HepG2 (cell line): ENCODE data around the gene PSPH. TPM values are rescaled to one million over a fixed set of nuclear protein-coding genes. Genes with fewer than 3 reads are reported as not detected.
"Not testable (repeated sequence)": the region's sequence is repeated elsewhere in the genome, so short reads cannot be mapped to it uniquely, and the experiment has no call there.

Experiments
- ATAC-seq: fragments of 200-7000 bp; cut with Tn5 transposase; 3 replicates; pipeline ENCODE4 v1.9.1; 2020; ENCODE audit warnings: mild to moderate bottlenecking, moderate library complexity
- BruUV-seq: library from RNA; stranded (reverse); fragments of 400-500 nt; replicated peaks from 2 replicates; lab custom pipeline; 2021; lab: Mats Ljungman, UMichigan
- CTCF ChIA-PET: fragments of 300-600 bp; formaldehyde crosslinking; extraction: SDS; loops from one replicate; lab custom pipeline; 2021; ENCODE audit warnings: low total read pairs, inconsistent platforms, low intra/inter-chr PET ratio; lab: Yijun Ruan, JAX
- POLR2A ChIA-PET: fragments of 350-600 bp; sonication (Branson Sonifier 250); formaldehyde crosslinking; loops from one replicate; lab custom pipeline; 2020; ENCODE audit warnings: antibody characterized with exemption, inconsistent platforms; lab: Yijun Ruan, JAX
- DNase-seq: peaks from one replicate; pipeline ENCODE4 v3.0.0-alpha.2; 2015; ENCODE audit warnings: low spot score
- FAIRE-seq: peaks from 3 replicates; lab custom pipeline; 2011; peaks lifted over from hg19 to GRCh38; lab: Jason Lieb, UNC
- H2AFZ ChIP-seq: one replicate; pipeline ENCODE4 v1.6.1; 2011; ENCODE audit warnings: low read length, inconsistent platforms
- H3K27ac ChIP-seq: fragments of 300-600 bp; 3 replicates; pipeline ENCODE4 v1.8.0; 2011; ENCODE audit warnings: mixed run types, mild to moderate bottlenecking, mixed read lengths, low read length, inconsistent platforms; ENCODE audit not compliant: insufficient read depth; ENCODE audit errors: extremely low read length
- H3K27me3 ChIP-seq, 2 experiments: fragments of 200-600 bp in 1 of 2; 2 replicates in 1 of 2; 3 replicates in 1 of 2; pipeline versions ENCODE4 v1.6.0 to v1.8.0; 2011; ENCODE audit warnings: low read length in 2 of 2, mild to moderate bottlenecking in 2 of 2, moderate library complexity in 2 of 2, inconsistent platforms in 1 of 2; ENCODE audit not compliant: insufficient read depth in 2 of 2, control insufficient read depth in 1 of 2
- H3K36me3 ChIP-seq, 2 experiments: fragments of 200-600 bp in 1 of 2; replicated peaks in 1 of 2; 2 replicates in 1 of 2; 3 replicates in 1 of 2; pipeline versions ENCODE4 v1.5.1 to v1.8.0; 2011; ENCODE audit warnings: low read length in 2 of 2, inconsistent platforms in 1 of 2; ENCODE audit not compliant: insufficient read depth in 2 of 2, control insufficient read depth in 1 of 2
- H3K4me1 ChIP-seq: 2 replicates; pipeline ENCODE4 v1.5.1; 2012; ENCODE audit warnings: low read length, inconsistent platforms; ENCODE audit not compliant: insufficient read depth
- H3K4me2 ChIP-seq: 2 replicates; pipeline ENCODE4 v1.6.0; 2011; ENCODE audit warnings: low read depth, low read length, inconsistent platforms
- H3K4me3 ChIP-seq, 3 experiments: fragments of 200-600 bp in 1 of 3; sonication (generic), shearing (Covaris generic) in 1 of 3; replicated peaks in 1 of 3; 2 replicates each; pipeline ENCODE4 v1.5.1; 2011 to 2016; ENCODE audit warnings: low read length in 3 of 3, inconsistent platforms in 2 of 3, low read depth in 2 of 3, mild to moderate bottlenecking in 2 of 3, control low read depth in 1 of 3, mixed read lengths in 1 of 3; ENCODE audit not compliant: insufficient read depth in 1 of 3
- H3K79me2 ChIP-seq: one replicate; pipeline ENCODE4 v1.6.1; 2011; ENCODE audit warnings: low read length, inconsistent platforms; ENCODE audit not compliant: insufficient read depth
- H3K9ac ChIP-seq: 2 replicates; pipeline ENCODE4 v1.6.0; 2011; ENCODE audit warnings: mild to moderate bottlenecking, low read depth, low read length, inconsistent platforms; ENCODE audit not compliant: insufficient read depth
- H3K9me3 ChIP-seq: 2 replicates; pipeline ENCODE4 v1.5.1; 2012; ENCODE audit warnings: mild to moderate bottlenecking, low read length
- H4K20me1 ChIP-seq: 2 replicates; pipeline ENCODE4 v1.6.0; 2011; ENCODE audit warnings: inconsistent platforms, mild to moderate bottlenecking, low read length, moderate library complexity; ENCODE audit not compliant: insufficient read depth
- ARID4A ChIP-seq: sonication (generic); formaldehyde crosslinking; IDR thresholded peaks from 2 replicates; pipeline ENCODE4 v1.5.0; 2020; ENCODE audit warnings: mild to moderate bottlenecking, missing genetic modification reagents, borderline replicate concordance
- ARID5B ChIP-seq: IDR thresholded peaks from 2 replicates; pipeline ENCODE4 v1.4.0; 2020; ENCODE audit warnings: mild to moderate bottlenecking, missing genetic modification reagents
- CEBPG ChIP-seq: IDR thresholded peaks from 2 replicates; pipeline ENCODE4 v1.6.1; 2016
- MEF2D ChIP-seq: sonication (generic); formaldehyde crosslinking; IDR thresholded peaks from 2 replicates; pipeline ENCODE4 v1.5.1; 2020; ENCODE audit warnings: mild to moderate bottlenecking, missing genetic modification reagents
- RCOR2 ChIP-seq: IDR thresholded peaks from 2 replicates; pipeline ENCODE4 v1.6.1; 2016; ENCODE audit warnings: missing biosample characterization, missing genetic modification reagents
- ZBTB33 ChIP-seq: sonication (generic); formaldehyde crosslinking; IDR thresholded peaks from 2 replicates; pipeline ENCODE4 v1.4.0; 2020; ENCODE audit warnings: missing genetic modification reagents
- ZMYM3 ChIP-seq: sonication (generic); formaldehyde crosslinking; IDR thresholded peaks from 2 replicates; pipeline ENCODE4 v1.5.1; 2020; ENCODE audit warnings: mild to moderate bottlenecking, missing genetic modification reagents
- ZNF292 ChIP-seq: sonication (generic); formaldehyde crosslinking; IDR thresholded peaks from 2 replicates; pipeline ENCODE4 v1.8.1; 2022; ENCODE audit warnings: mild to moderate bottlenecking, low read depth, missing genetic modification reagents, borderline replicate concordance
- ZNF770 ChIP-seq: sonication (generic); formaldehyde crosslinking; IDR thresholded peaks from 2 replicates; pipeline ENCODE4 v1.5.0; 2020; ENCODE audit warnings: mild to moderate bottlenecking, missing genetic modification reagents
- WGBS: methylation state at CpG from one replicate; pipeline ENCODE4 v1.1.6; 2017; ENCODE audit warnings: low lambda C conversion rate; 5-methylcytosine and 5-hydroxymethylcytosine counted together
- in situ Hi-C: cut with HindIII; loops from 2 replicates; pipeline ENCODE4 v1.10.0; 2017; ENCODE audit warnings: low pct_unique_long_range_greater_than_20kb; ENCODE audit not compliant: extremely low pct_ligation_motif_present
- intact Hi-C: fragments of 100-400 bp; cut with micrococcal nuclease; formaldehyde crosslinking; loops from one replicate; pipeline ENCODE4 v1.10.0; 2022; ENCODE audit not compliant: unreplicated experiment
- polyA plus RNA-seq, 8 experiments: library from polyadenylated mRNA; depleted of rRNA in 3 of 8; stranded (reverse) in 7 of 8; unstranded in 1 of 8; fragments of >200 nt; fragmentation: Illumina TruSeq in 4 of 8; extraction: Trizol in 4 of 8; gene quantifications; 2 replicates each; pipeline versions ENCODE4 v1.2.1 to v1.2.3, GENCODE V29; 2011 to 2016; ENCODE audit warnings: low read depth in 4 of 8, missing spikeins in 1 of 8, mixed read lengths in 1 of 8; ENCODE audit not compliant: insufficient read depth in 1 of 8
- total RNA-seq, 5 experiments: library from RNA; depleted of rRNA; stranded (reverse); fragments of >200 nt; fragmentation: Illumina TruSeq; extraction: Trizol; gene quantifications; 2 replicates each; pipeline ENCODE4 v1.2.3, GENCODE V29; 2016; ENCODE audit warnings: low read depth in 1 of 5

PSPH gene
- total and polyA plus RNA-seq, 2 of the 13 experiments (the other 11 are each of a cell fraction or from before 2014, with no cell fraction given) = 85.5 to 124 TPM

- BruUV-seq, FAIRE-seq, CTCF ChIA-PET, H3K9me3 ChIP-seq, H4K20me1 ChIP-seq, in situ Hi-C loops, DNase-seq, ATAC-seq, H3K27me3 ChIP-seq, intact Hi-C loops, H2AFZ ChIP-seq: not testable (repeated sequence)
- Histone ChIP-seq H3K27ac (peak overlapping the region; percentile 87), H3K4me3 (peak overlapping the region; percentile 77 to 98 (median 80)), H3K4me1 (peaks cover 68% of the 10 kb centered on the region), H3K79me2 (peaks cover 51% of the 10 kb centered on the region), H3K9ac (peak overlapping the region; percentile 80), H3K36me3 (peaks cover 6 to 29% of the 10 kb centered on the region in 2 experiments), H3K4me2 (peak overlapping the region; percentile 77)
- TF ChIP-seq ZNF770 (CRISPR knock-in tag) (peak; percentile 69; the same call in 1 of the 2 replicates), ZBTB33 (CRISPR knock-in tag) (peak; percentile 56), ZMYM3 (CRISPR knock-in tag) (peak; percentile 63; the same call in 1 of the 2 replicates), ZNF292 (CRISPR knock-in tag) (0 out of 2 replicates have a peak, but pooled peaks have one; percentile 24), ARID5B (CRISPR knock-in tag) (peak; percentile 29; the same call in 1 of the 2 replicates), MEF2D (CRISPR knock-in tag) (peak; percentile 40; the same call in 1 of the 2 replicates), ARID4A (peak; percentile 44; the same call in 1 of the 2 replicates), RCOR2 (CRISPR knock-in tag) (0 out of 2 replicates have a peak, but pooled peaks have one; percentile 18), CEBPG (peak; percentile 73)
- POLR2A ChIA-PET = interaction anchor here (4.1 to 4.2 kb wide), 2 partner anchors 19 to 24 kb away, joined by 49 to 51 read pairs; partner anchors contain the start of genes CCT6A and PSPH
- 35% methylated on average over 8 of the region's 8 CpGs for WGBS
These were observed 19.7 kb downstream of the PSPH start for GRCh38 chr7:56031556-56031955.
